Endothelial cell (in vitro differentiated cells): ENCODE results near the gene SLC9B1. TPM values are rescaled to one million over a fixed set of nuclear protein-coding genes. Genes with fewer than 3 reads are reported as not detected.
"Not testable (repeated sequence)": the region's sequence is repeated elsewhere in the genome, so short reads cannot be mapped to it uniquely, and the experiment has no call there.

Source experiments
- DNase-seq: peaks from one replicate; pipeline ENCODE4 v3.0.0; 2021; ENCODE audit warnings: low spot score
- H3K27ac Mint-ChIP-seq: one replicate; pipeline ENCODE4 v1.8.0; 2021; ENCODE audit warnings: mixed read lengths, inconsistent platforms; ENCODE audit not compliant: unreplicated experiment
- H3K27me3 Mint-ChIP-seq: one replicate; pipeline ENCODE4 v1.8.0; 2021; ENCODE audit warnings: mild to moderate bottlenecking, moderate library complexity, mixed read lengths, inconsistent platforms; ENCODE audit not compliant: unreplicated experiment
- H3K36me3 Mint-ChIP-seq: one replicate; pipeline ENCODE4 v1.8.0; 2021; ENCODE audit warnings: mild to moderate bottlenecking, low read depth, mixed read lengths, inconsistent platforms; ENCODE audit not compliant: unreplicated experiment
- H3K4me1 Mint-ChIP-seq: one replicate; pipeline ENCODE4 v1.8.0; 2021; ENCODE audit warnings: mild to moderate bottlenecking, mixed read lengths, inconsistent platforms; ENCODE audit not compliant: unreplicated experiment
- H3K4me3 Mint-ChIP-seq: one replicate; pipeline ENCODE4 v1.8.0; 2021; ENCODE audit warnings: mild to moderate bottlenecking, mixed read lengths, inconsistent platforms; ENCODE audit not compliant: unreplicated experiment
- H3K9me3 Mint-ChIP-seq: one replicate; pipeline ENCODE4 v1.8.0; 2021; ENCODE audit warnings: mixed read lengths, inconsistent platforms; ENCODE audit not compliant: unreplicated experiment
- total RNA-seq: library from RNA; stranded (reverse); fragmentation: NEBNext Ultra II Directional; extraction: Animal tissue kit (Norgen Biotek cat#: 25700); gene quantifications from one replicate; pipeline ENCODE4 v1.2.1, GENCODE V29; 2021; ENCODE audit not compliant: unreplicated experiment
- TF ChIP-seq, protein P1 (sequence below): fragments of 200-600 bp; sonication (generic); IDR thresholded peaks from one replicate; pipeline ENCODE4 v1.5.0; 2021; ENCODE audit warnings: antibody characterized with exemption; ENCODE audit not compliant: unreplicated experiment

Gene SLC9B1
- total RNA-seq, 1 donor from 2014 or later = 1.6 TPM

GRCh38 chr4:102883278-102883677 is 136.2 kb downstream of the SLC9B1 start:
- H3K9me3 Mint-ChIP-seq = peaks cover 4% of the 10 kb centered on the region

DNA sequence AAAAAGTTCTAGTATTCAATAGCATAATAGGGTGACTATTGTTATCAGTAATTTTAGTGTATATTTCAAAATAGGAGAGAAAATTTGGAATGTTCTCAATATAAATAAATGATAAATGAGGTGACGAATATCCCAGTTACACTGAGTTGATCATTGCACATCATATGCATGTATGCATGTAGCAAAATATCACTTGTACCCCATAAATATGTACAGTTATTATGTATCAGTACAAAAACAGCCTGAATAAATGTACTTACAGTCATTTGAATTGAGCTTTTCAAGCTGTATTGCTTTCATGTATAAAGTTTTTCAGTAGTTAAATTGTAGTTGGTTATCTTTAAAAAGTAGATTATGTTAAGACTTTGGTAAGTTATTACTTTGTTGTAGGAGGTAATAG is 138.2 kb downstream of the SLC9B1 start:
- Mint-ChIP-seq H3K27ac (no peak overlapping the region), H3K36me3 (peaks cover 18% of the 10 kb centered on the region), H3K9me3 (peaks cover 4% of the 10 kb centered on the region), H3K27me3 (no peaks in the 10 kb centered on the region), H3K4me1 (peaks cover 7% of the 10 kb centered on the region), H3K4me3 (no peak overlapping the region)
- no peak for DNase-seq
- TF ChIP-seq, protein P1, sequence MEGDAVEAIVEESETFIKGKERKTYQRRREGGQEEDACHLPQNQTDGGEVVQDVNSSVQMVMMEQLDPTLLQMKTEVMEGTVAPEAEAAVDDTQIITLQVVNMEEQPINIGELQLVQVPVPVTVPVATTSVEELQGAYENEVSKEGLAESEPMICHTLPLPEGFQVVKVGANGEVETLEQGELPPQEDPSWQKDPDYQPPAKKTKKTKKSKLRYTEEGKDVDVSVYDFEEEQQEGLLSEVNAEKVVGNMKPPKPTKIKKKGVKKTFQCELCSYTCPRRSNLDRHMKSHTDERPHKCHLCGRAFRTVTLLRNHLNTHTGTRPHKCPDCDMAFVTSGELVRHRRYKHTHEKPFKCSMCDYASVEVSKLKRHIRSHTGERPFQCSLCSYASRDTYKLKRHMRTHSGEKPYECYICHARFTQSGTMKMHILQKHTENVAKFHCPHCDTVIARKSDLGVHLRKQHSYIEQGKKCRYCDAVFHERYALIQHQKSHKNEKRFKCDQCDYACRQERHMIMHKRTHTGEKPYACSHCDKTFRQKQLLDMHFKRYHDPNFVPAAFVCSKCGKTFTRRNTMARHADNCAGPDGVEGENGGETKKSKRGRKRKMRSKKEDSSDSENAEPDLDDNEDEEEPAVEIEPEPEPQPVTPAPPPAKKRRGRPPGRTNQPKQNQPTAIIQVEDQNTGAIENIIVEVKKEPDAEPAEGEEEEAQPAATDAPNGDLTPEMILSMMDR = no peak

More at GRCh38 chr4:102883278-102883677, 136.2 kb downstream of the SLC9B1 start:
- no peak for DNase-seq
- H3K4me1 Mint-ChIP-seq = peaks cover 7% of the 10 kb centered on the region
- no peak overlapping the region for H3K4me3 Mint-ChIP-seq
- peaks cover 5% of the 10 kb centered on the region for H3K36me3 Mint-ChIP-seq
- peak overlapping the region; percentile 79 for H3K27ac Mint-ChIP-seq
- TF ChIP-seq, protein P1 = no peak
- no peaks in the 10 kb centered on the region for H3K27me3 Mint-ChIP-seq

DNA sequence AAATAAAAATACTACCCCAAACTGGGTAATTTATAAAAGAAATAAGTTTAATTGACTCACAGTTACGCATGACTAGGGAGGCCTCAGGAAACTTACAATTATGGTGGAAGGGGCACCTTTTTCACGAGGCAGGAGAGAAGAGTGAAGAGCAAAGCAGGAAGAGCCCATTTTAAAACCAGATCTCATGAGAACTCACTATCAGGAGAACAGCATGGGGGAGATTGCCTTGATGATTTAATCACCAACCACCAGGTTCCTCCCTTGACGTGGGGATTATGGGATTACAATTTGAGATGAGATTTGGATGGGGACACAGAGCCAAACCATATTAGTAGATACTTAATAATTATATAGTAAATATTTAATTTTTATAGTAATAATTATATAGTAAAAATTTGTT is 140.6 kb downstream of the SLC9B1 start:
- no peak overlapping the region for H3K27ac Mint-ChIP-seq
- no peak for DNase-seq
- no peak overlapping the region for H3K4me3 Mint-ChIP-seq
- H3K4me1 Mint-ChIP-seq = peaks cover 7% of the 10 kb centered on the region
- H3K27me3 Mint-ChIP-seq = no peaks in the 10 kb centered on the region
- peaks cover 37% of the 10 kb centered on the region for H3K36me3 Mint-ChIP-seq
- TF ChIP-seq, protein P1 = no peak
- H3K9me3 Mint-ChIP-seq = peaks cover 4% of the 10 kb centered on the region

DNA sequence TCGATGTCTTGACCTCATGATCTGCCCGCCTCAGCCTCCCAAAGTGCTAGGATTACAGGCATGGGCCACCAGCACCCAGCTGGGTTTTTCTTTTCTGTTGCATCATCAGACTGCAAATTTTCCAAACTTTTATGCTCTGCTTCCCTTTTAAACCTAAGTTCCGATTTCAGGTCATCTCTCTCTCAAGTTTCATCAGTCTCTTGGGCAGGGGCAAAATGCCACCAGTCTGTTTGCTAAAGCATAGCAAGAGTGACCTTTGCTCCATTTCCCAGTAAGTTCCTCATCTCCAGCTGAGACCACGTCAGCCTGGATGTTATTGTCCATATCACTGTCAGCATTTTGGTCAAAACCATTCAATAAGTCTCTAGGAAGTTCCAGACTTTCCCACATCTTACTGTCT is 141.2 kb downstream of the SLC9B1 start:
- Mint-ChIP-seq H3K4me3 (peak overlapping the region; percentile 73), H3K36me3 (peaks cover 42% of the 10 kb centered on the region)
- DNase-seq, H3K4me1 Mint-ChIP-seq, H3K27ac Mint-ChIP-seq, H3K27me3 Mint-ChIP-seq, H3K9me3 Mint-ChIP-seq: not testable (repeated sequence)

- not testable (repeated sequence) for H3K27ac Mint-ChIP-seq, H3K27me3 Mint-ChIP-seq, H3K4me3 Mint-ChIP-seq, H3K9me3 Mint-ChIP-seq, DNase-seq, H3K4me1 Mint-ChIP-seq
- peaks cover 47% of the 10 kb centered on the region for H3K36me3 Mint-ChIP-seq
Measured at GRCh38 chr4:102877477-102878106, 141.9 kb downstream of the SLC9B1 start.

- H3K4me1 Mint-ChIP-seq = peaks cover 17% of the 10 kb centered on the region
- no peak for DNase-seq
- peaks cover 2% of the 10 kb centered on the region for H3K27me3 Mint-ChIP-seq
- peak overlapping the region; percentile 48 for H3K4me3 Mint-ChIP-seq
- H3K27ac Mint-ChIP-seq = no peak overlapping the region
- TF ChIP-seq, protein P1 = no peak
- no peaks in the 10 kb centered on the region for H3K9me3 Mint-ChIP-seq
- H3K36me3 Mint-ChIP-seq = peaks cover 32% of the 10 kb centered on the region
Measured at GRCh38 chr4:102871772-102872171, 147.7 kb downstream of the SLC9B1 start.
